Brain microvascular endothelial cell (primary cell): ENCODE measurements around the gene HMGXB3.
A peak's percentile ranks its signal among the peaks of the same experiment; 100 is the strongest.

ENCODE experiments used
- DNase-seq: peaks from one replicate; pipeline ENCODE4 v3.0.0-alpha.2; 2020
- H3K27ac ChIP-seq: fragments of 250-450 bp; sonication (Bioruptor Pico); 2 replicates; pipeline ENCODE4 v1.5.1; 2020; ENCODE audit warnings: mild to moderate bottlenecking, moderate library complexity
- H3K27me3 ChIP-seq: fragments of 250-450 bp; sonication (Bioruptor Pico); replicated peaks from 2 replicates; pipeline ENCODE4 v1.5.1; 2020; ENCODE audit warnings: mild to moderate bottlenecking
- H3K36me3 ChIP-seq: fragments of 250-450 bp; sonication (Bioruptor Pico); replicated peaks from 2 replicates; pipeline ENCODE4 v1.5.1; 2020; ENCODE audit warnings: mild to moderate bottlenecking
- H3K4me3 ChIP-seq: 2 replicates; pipeline ENCODE4 v1.5.1; 2011; ENCODE audit warnings: low read depth, mild to moderate bottlenecking, control low read depth, low read length, moderate library complexity
- in situ Hi-C: cut with HindIII; loops from 2 replicates; pipeline ENCODE4 v1.10.0; 2017; ENCODE audit warnings: low sequenced_read_pairs, low pct_ligation_motif_present
- TF ChIP-seq, protein P1 (sequence below): IDR thresholded peaks from 2 replicates; pipeline ENCODE4 v1.5.1; 2011; ENCODE audit warnings: low read depth, mild to moderate bottlenecking, moderate library complexity, low read length, control low read depth, inconsistent platforms; ENCODE audit errors: missing control alignments

Gene HMGXB3

DNA sequence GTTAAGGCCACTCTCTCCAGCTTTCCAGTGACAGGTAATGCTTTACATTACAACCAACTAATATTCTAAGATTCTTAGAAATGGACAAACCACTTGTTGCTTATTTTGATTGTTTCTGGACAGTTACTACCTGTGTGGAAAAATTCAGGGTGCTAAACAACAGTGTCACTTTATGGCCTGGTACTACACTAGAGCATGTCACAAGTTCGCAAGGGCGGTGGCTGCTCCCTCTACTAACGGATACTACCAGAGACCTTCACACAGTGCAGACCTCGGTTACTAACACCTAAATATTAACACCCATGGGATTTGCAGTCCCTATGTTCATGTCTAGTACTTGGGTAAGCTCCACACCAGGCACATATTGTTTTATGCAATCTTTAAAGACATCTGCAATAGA lies 13.4 kb downstream of the HMGXB3 start:
- H3K27ac ChIP-seq: no peak overlapping the region
- no peak overlapping the region for H3K4me3 ChIP-seq
- in situ Hi-C loops: no loop called here
- no peak for DNase-seq
- H3K36me3 ChIP-seq: peaks cover 61% of the 10 kb centered on the region
- TF ChIP-seq, protein P1, sequence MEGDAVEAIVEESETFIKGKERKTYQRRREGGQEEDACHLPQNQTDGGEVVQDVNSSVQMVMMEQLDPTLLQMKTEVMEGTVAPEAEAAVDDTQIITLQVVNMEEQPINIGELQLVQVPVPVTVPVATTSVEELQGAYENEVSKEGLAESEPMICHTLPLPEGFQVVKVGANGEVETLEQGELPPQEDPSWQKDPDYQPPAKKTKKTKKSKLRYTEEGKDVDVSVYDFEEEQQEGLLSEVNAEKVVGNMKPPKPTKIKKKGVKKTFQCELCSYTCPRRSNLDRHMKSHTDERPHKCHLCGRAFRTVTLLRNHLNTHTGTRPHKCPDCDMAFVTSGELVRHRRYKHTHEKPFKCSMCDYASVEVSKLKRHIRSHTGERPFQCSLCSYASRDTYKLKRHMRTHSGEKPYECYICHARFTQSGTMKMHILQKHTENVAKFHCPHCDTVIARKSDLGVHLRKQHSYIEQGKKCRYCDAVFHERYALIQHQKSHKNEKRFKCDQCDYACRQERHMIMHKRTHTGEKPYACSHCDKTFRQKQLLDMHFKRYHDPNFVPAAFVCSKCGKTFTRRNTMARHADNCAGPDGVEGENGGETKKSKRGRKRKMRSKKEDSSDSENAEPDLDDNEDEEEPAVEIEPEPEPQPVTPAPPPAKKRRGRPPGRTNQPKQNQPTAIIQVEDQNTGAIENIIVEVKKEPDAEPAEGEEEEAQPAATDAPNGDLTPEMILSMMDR: no peak
- H3K27me3 ChIP-seq: no peaks in the 10 kb centered on the region

DNA sequence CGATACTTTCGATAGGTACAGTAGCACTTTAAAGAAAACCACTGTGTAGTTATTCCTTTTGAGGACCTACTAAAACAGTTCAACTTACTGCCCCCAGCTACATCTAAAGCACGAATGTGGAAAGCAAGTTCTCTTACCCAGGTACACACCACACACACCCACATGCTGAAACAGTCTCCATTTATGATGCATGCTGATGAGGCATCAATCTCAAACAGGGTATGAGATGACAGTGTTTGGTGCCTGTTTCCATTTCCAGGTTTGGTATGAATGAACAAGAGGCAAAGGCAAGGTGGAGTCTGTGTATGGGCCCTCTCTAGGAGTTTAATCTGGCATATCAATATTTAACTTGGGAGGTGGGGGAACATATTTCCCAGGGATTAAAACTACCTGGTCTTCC lies 13.9 kb downstream of the HMGXB3 start:
- Histone ChIP-seq H3K27me3 (no peaks in the 10 kb centered on the region), H3K4me3 (no peak overlapping the region), H3K36me3 (peaks cover 66% of the 10 kb centered on the region), H3K27ac (no peak overlapping the region)
- TF ChIP-seq, protein P1: no peak
- in situ Hi-C loops: no loop called here
- DNase-seq: no peak

DNA sequence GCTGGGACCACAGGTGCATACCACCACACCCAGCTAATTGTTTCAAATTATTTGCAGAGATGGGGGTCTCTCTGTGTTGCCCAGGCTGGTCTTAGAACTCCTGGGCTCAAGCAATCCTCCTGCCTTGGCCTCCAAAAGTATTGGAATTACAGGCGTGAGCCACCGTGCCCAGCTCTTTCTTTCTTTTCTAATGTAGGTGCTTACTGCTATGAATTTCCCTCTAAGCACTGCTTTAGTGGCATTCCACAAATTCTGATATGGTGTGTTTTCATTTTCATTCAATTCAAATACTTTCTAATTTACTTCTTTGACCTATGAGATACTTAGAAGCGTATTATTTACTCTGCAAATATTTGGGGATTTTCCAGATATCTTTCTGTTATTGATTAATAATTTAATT lies 14.9 kb downstream of the HMGXB3 start:
- no peak overlapping the region for H3K27ac ChIP-seq
- H3K36me3 ChIP-seq: peaks cover 70% of the 10 kb centered on the region
- H3K27me3 ChIP-seq: no peaks in the 10 kb centered on the region
- TF ChIP-seq, protein P1: no peak
- in situ Hi-C loops: no loop called here
- no peak overlapping the region for H3K4me3 ChIP-seq
- no peak for DNase-seq

DNA sequence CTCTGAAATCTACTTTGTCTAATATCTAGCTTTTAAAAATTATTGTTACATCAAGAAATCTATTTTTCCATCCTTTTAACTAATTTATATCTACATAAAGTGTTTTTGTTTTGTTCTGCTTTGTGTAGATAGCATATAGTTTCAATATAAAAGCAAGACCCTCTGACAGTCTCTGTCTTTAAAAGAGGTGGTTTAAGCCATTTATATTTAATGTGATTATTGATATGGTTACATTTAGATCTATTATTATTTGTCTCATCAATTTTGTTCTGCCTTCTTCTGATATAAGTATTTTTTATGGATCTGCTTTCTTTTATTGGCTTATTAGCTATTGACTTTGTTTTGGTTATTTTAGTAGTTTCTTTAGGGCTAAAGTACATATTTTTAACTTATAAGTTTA lies 16.0 kb downstream of the HMGXB3 start:
- TF ChIP-seq, protein P1: no peak
- DNase-seq: no peak
- no peak overlapping the region for H3K27ac ChIP-seq
- peaks cover 66% of the 10 kb centered on the region for H3K36me3 ChIP-seq
- H3K27me3 ChIP-seq: no peaks in the 10 kb centered on the region
- no peak overlapping the region for H3K4me3 ChIP-seq
- in situ Hi-C loops: no loop called here

DNA sequence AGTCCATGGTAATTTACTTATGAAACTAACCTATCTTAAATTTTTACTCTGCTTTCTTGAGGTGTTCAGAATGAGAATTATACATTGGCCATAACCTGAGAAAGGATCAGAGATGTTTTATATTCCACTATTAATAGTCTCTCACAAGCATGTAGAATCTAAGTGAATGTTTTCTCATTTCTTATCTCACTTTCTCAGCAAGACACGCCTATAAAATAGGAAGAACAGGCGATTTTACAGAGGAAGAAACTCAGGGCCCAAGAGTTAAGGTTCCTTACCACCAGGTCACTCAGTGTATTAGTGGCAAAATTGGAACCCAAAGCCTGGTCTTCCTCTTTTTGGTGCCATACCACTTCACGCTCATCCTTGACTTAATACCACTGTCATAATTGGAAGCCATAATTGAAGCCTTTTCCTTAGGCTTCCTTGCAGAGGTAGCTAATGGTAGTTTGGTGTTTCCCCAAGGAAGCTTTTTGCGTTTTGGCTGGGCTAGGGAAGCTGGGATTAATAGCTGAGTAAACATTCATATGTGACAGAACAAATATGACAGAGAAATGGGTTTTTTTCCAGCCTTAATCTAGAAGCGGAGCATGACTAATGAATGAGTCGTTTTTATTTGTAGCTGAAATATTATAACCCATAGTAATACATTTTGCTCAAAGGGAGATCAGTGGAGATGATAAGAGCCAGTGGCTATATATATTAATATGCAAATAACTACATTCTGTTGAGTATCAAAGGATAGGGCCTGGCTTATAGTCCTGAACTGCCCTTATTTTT lies 16.9 kb downstream of the HMGXB3 start:
- in situ Hi-C loops: no loop called here
- no peak for DNase-seq
- peak overlapping the region; percentile 50 for H3K27ac ChIP-seq
- peaks cover 58% of the 10 kb centered on the region for H3K36me3 ChIP-seq
- no peak overlapping the region for H3K4me3 ChIP-seq
- TF ChIP-seq, protein P1: no peak
- no peaks in the 10 kb centered on the region for H3K27me3 ChIP-seq

DNA sequence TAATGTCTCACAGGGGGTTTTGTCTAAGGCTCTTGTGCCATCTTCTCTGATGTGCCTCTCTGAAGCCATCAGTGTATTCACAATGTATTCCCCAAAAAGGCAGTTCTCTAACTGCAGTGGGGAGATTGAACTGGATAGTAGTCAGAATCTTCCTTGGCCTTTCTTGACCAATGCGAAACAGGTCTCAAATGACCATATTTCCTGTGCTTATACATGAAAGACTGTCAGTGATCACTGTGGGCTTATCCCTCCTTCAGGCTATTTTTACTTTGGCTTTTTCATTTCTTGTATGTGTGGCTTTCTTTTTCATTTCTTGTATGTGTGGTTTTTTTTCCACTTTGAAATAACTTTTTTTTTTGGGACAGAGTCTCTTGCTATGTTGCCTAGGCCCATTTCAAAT lies 19.7 kb downstream of the HMGXB3 start:
- in situ Hi-C loops: no loop called here
- Histone ChIP-seq H3K36me3 (peaks cover 50% of the 10 kb centered on the region), H3K27me3 (no peaks in the 10 kb centered on the region), H3K27ac (no peak overlapping the region), H3K4me3 (no peak overlapping the region)
- TF ChIP-seq, protein P1: no peak
- no peak for DNase-seq
